SK-N-SH (cell line): ENCODE measurements around the gene TAF1B.

Experiments used
- CTCF ChIP-seq: fragments of 200-600 bp; sonication (generic); IDR thresholded peaks from 2 replicates; pipeline ENCODE4 v1.6.1; 2017; ENCODE audit warnings: antibody characterized with exemption, mild to moderate bottlenecking, moderate library complexity
- PBX3 ChIP-seq: IDR thresholded peaks from 2 replicates; pipeline ENCODE4; 2012
- RFX5 ChIP-seq: IDR thresholded peaks from 2 replicates; pipeline ENCODE4 v1.6.1; 2012; ENCODE audit warnings: mild to moderate bottlenecking, improper control_type of control experiment, low read length

GRCh38 chr2:9939587-9940485 lies 96.6 kb downstream of the TAF1B start:
- TF ChIP-seq RFX5 (no peak), CTCF (no peak), PBX3 (no peak)
